Measurements from ENCODE around the gene SPATA9. TPM values are rescaled to one million over a fixed set of nuclear protein-coding genes. Genes with fewer than 3 reads are reported as not detected.
"Not testable (repeated sequence)": the region's sequence is repeated elsewhere in the genome, so short reads cannot be mapped to it uniquely, and the experiment has no call there.

SPATA9 gene
- total RNA-seq, 2 donors from 2014 or later: 0.30 TPM; not detected in 1

DNA sequence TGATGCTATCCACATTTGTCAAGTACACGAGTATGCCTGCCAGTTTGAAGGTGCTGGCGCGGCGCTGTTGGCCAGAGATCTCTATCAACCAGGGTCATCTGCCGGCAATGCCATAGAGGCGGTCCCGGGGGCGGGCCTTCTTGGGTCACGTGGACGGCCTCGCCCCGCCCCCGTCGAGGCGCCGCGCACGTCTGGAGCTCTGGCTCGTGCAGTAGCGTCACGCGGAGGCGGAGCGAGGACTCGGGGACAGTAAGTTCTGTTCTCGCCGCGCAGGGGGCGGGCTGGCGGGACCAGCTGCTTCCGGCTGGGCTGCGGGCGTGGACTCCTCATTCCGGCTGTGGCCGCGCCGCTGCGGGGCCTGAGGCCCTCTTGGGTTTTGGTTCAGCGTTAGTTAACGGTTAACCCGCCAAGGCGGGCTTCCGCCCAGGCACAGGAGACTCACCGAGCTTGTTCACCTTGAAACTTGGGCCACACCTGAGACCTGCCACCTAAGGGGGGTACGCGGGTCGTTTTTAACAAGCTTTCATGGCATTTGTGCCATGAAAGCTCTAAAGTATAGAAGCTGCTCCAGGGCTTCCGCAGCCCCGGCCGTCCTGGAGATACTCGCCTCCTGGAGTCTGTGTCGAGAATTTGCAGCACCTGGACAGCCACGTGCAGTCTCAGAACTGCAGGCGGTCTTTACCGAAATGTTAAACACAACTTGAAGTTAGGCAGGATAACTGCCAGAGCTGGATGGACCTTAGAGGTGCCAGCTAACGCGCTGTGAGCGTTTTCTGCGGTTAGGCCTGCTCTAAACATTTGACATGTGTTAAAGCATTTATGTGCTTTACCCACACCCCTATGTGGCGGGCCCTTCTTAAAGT lies 36.0 kb downstream of the SPATA9 start, which contains the start of gene RFESD:
TSS of gene RFESD (plus strand) at position 209 of the 863 bp plus-strand sequence. CDS start 5,495 bp downstream, outside the sequence.
- Histone ChIP-seq H3K4me1 (peaks cover 0 to 10% of the 10 kb centered on the region in 2 donors), H3K27me3 (no peaks in the 10 kb centered on the region), H3K9me3 (no peaks in the 10 kb centered on the region), H3K27ac (peak within 1 kb of the TSS; percentile 95), H3K4me3 (peak within 1 kb of the TSS; percentile 44 to 59), H3K36me3 (no peaks in the 10 kb centered on the region)
- TF ChIP-seq, protein P1, sequence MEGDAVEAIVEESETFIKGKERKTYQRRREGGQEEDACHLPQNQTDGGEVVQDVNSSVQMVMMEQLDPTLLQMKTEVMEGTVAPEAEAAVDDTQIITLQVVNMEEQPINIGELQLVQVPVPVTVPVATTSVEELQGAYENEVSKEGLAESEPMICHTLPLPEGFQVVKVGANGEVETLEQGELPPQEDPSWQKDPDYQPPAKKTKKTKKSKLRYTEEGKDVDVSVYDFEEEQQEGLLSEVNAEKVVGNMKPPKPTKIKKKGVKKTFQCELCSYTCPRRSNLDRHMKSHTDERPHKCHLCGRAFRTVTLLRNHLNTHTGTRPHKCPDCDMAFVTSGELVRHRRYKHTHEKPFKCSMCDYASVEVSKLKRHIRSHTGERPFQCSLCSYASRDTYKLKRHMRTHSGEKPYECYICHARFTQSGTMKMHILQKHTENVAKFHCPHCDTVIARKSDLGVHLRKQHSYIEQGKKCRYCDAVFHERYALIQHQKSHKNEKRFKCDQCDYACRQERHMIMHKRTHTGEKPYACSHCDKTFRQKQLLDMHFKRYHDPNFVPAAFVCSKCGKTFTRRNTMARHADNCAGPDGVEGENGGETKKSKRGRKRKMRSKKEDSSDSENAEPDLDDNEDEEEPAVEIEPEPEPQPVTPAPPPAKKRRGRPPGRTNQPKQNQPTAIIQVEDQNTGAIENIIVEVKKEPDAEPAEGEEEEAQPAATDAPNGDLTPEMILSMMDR (IDR thresholded peaks at IDR 0.05): no peak
- peak; percentile 100 for DNase-seq (ENCODE audit: low spot score)

DNA sequence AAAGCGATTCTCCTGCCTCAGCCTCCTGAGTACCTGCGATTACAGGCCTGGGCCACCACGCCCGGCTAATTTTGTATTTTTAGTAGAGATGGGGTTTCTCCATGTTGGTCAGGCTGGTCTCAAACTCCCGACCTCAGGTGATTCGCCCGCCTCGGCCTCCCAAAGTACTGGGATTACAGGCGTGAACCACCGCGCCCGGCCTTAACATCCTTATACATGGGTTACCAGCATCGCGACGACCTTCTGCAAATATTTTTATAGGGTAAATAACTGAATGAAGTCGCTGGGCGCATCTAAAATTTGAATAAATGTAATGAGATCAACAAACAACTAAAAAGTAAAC lies 36.6 kb downstream of the SPATA9 start:
- not testable (repeated sequence) for H3K27me3 ChIP-seq; H3K36me3 ChIP-seq; H3K9me3 ChIP-seq; DNase-seq (ENCODE audit: low spot score)
- peak overlapping the region; percentile 95 for H3K27ac ChIP-seq
- peak overlapping the region in 1 of 2 donors; percentile 59 for H3K4me3 ChIP-seq
- H3K4me1 ChIP-seq: peaks cover 0 to 10% of the 10 kb centered on the region in 2 donors

GRCh38 chr5:95644351-95645042 lies 38.3 kb downstream of the SPATA9 start:
- H3K4me3 ChIP-seq: no peak overlapping the region
- peak overlapping the region; percentile 95 for H3K27ac ChIP-seq
- no peaks in the 10 kb centered on the region for H3K36me3 ChIP-seq
- TF ChIP-seq, protein P1 (IDR thresholded peaks at IDR 0.05): peak; percentile 44 to 79
- peaks cover 0 to 10% of the 10 kb centered on the region in 2 donors for H3K4me1 ChIP-seq
- no peaks in the 10 kb centered on the region for H3K27me3 ChIP-seq
- no peaks in the 10 kb centered on the region for H3K9me3 ChIP-seq
- peak; percentile 74 for DNase-seq (ENCODE audit: low spot score)

GRCh38 chr5:95643152-95643551 lies 39.6 kb downstream of the SPATA9 start:
- Histone ChIP-seq H3K4me1 (peaks cover 0 to 10% of the 10 kb centered on the region in 2 donors), H3K4me3 (no peak overlapping the region), H3K36me3 (no peaks in the 10 kb centered on the region), H3K9me3 (no peaks in the 10 kb centered on the region), H3K27ac (no peak overlapping the region), H3K27me3 (no peaks in the 10 kb centered on the region)
- no peak for DNase-seq (ENCODE audit: low spot score)
- TF ChIP-seq, protein P1 (IDR thresholded peaks at IDR 0.05): no peak

- no peak for DNase-seq (ENCODE audit: low spot score)
- TF ChIP-seq, protein P1 (IDR thresholded peaks at IDR 0.05): no peak
- Histone ChIP-seq H3K27ac (no peak overlapping the region), H3K4me1 (peaks cover 0 to 6% of the 10 kb centered on the region in 2 donors), H3K36me3 (no peaks in the 10 kb centered on the region), H3K27me3 (no peaks in the 10 kb centered on the region), H3K9me3 (no peaks in the 10 kb centered on the region), H3K4me3 (no peak overlapping the region)
These were observed 41.0 kb downstream of the SPATA9 start for GRCh38 chr5:95641741-95642220.

DNA sequence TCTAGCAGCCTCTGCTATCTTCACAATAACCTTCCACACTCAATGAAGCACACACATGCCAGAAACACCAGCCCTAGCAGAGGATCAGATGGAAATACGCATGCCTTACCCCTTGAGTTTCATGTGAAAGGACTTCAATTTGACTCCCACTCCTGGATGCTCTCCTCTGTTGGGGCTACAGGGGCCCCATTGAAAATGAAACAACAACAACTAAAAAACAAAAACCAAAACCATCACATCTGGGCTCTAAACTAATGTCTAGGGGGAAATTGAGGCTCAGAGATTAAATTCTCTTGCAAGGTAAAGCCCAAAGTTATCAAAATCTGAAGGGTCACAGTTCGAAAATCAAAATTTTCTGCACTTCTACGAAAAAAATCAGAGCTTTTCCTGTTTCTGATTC lies 44.2 kb downstream of the SPATA9 start:
- no peaks in the 10 kb centered on the region for H3K4me1 ChIP-seq

More for the DNA sequence above, 44.2 kb downstream of the SPATA9 start:
- H3K27me3 ChIP-seq: no peaks in the 10 kb centered on the region
- TF ChIP-seq, protein P1 (IDR thresholded peaks at IDR 0.05): no peak
- H3K36me3 ChIP-seq: no peaks in the 10 kb centered on the region
- H3K4me3 ChIP-seq: no peak overlapping the region
- no peak for DNase-seq (ENCODE audit: low spot score)
- H3K27ac ChIP-seq: no peak overlapping the region
- H3K9me3 ChIP-seq: no peaks in the 10 kb centered on the region
